ENCODE results near the gene TAL1. TPM values are rescaled to one million over a fixed set of nuclear protein-coding genes. Genes with fewer than 3 reads are reported as not detected.

The TAL1 gene
- total RNA-seq, 1 donor from 2014 or later, result not detected

- POLR2A ChIA-PET, result no interaction called here
- no peak for ATAC-seq (ENCODE audit: low read depth)
- no peak overlapping the region for H3K4me3 Mint-ChIP-seq
- peaks cover 30% of the 10 kb centered on the region for H3K27me3 Mint-ChIP-seq
- no peak for DNase-seq
- peaks cover 3% of the 10 kb centered on the region for H3K9me3 Mint-ChIP-seq
- intact Hi-C loops (cut with micrococcal nuclease), result no loop called here
- H3K36me3 Mint-ChIP-seq (ENCODE audit: low read depth), result no peaks in the 10 kb centered on the region
- CTCF ChIA-PET, result interaction anchor here (1.0 to 2.6 kb wide), 8 partner anchors 8 to 548 kb away, joined by 4 to 25 read pairs (median 6); partner anchors contain the start of gene FOXD2
- peaks cover 11% of the 10 kb centered on the region for H3K4me1 Mint-ChIP-seq
- TF ChIP-seq, protein P1, sequence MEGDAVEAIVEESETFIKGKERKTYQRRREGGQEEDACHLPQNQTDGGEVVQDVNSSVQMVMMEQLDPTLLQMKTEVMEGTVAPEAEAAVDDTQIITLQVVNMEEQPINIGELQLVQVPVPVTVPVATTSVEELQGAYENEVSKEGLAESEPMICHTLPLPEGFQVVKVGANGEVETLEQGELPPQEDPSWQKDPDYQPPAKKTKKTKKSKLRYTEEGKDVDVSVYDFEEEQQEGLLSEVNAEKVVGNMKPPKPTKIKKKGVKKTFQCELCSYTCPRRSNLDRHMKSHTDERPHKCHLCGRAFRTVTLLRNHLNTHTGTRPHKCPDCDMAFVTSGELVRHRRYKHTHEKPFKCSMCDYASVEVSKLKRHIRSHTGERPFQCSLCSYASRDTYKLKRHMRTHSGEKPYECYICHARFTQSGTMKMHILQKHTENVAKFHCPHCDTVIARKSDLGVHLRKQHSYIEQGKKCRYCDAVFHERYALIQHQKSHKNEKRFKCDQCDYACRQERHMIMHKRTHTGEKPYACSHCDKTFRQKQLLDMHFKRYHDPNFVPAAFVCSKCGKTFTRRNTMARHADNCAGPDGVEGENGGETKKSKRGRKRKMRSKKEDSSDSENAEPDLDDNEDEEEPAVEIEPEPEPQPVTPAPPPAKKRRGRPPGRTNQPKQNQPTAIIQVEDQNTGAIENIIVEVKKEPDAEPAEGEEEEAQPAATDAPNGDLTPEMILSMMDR (IDR thresholded peaks at IDR 0.05), result no peak
- H3K27ac Mint-ChIP-seq, result no peak overlapping the region
These were observed 54.0 kb downstream of the TAL1 start for GRCh38 chr1:47178020-47178419.

DNA sequence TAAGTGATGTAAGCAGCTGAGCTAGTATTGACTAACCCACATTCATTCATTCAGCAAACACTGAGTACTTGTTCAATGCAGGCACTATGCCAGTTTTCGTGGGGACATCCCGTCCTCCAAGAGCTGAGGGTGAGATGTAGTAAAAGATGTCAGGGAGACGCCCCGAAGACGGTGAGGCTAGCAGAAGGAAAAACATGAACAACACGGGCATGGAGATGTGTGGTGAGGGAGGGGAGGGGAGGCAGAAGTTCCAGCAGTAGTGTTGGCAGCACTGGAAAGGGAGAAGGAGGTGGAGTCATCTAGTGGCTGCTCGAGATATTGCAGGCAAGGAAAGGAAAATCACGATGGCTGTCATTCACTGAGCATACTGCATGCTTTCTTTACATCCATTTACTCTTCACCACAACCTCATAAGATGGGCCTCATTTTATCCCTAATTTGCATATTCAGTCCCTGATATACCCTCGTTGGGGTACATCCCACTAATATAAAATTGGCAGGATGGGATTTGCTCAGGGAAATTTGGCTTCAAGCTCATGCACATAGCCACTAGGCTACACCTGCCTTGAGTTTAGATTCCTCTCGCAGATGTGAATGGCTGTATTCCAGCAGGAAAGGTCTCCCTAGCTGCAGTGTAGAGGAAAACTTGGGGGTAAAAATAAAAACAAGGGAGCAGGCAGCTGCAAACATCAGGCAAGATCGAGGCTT is 56.6 kb downstream of the TAL1 start:
- no peak overlapping the region for H3K27ac Mint-ChIP-seq
- no peak for DNase-seq
- H3K27me3 Mint-ChIP-seq, result peaks cover 28% of the 10 kb centered on the region
- ChIA-PET CTCF (interaction anchor here (1.3 to 2.6 kb wide), 3 partner anchors 262 to 730 kb away, joined by 3 to 8 read pairs (median 4); partner anchors contain the start of gene FOXD2), POLR2A (no interaction called here)
- H3K4me3 Mint-ChIP-seq, result no peak overlapping the region
- H3K9me3 Mint-ChIP-seq, result peaks cover 6% of the 10 kb centered on the region
- intact Hi-C loops (cut with micrococcal nuclease), result no loop called here
- H3K4me1 Mint-ChIP-seq, result peaks cover 11% of the 10 kb centered on the region
- peak; percentile 42 for ATAC-seq (ENCODE audit: low read depth)
- TF ChIP-seq, protein P1 (IDR thresholded peaks at IDR 0.05), result peak; percentile 91
- no peaks in the 10 kb centered on the region for H3K36me3 Mint-ChIP-seq (ENCODE audit: low read depth)

- Mint-ChIP-seq H3K4me1 (peaks cover 11% of the 10 kb centered on the region), H3K36me3 (ENCODE audit: low read depth) (no peaks in the 10 kb centered on the region), H3K4me3 (no peak overlapping the region), H3K27ac (no peak overlapping the region), H3K27me3 (peaks cover 23% of the 10 kb centered on the region), H3K9me3 (peaks cover 6% of the 10 kb centered on the region)
- intact Hi-C loops (cut with micrococcal nuclease), result no loop called here
- ChIA-PET CTCF (interaction anchor here (1.4 to 2.6 kb wide), 2 partner anchors 552 to 729 kb away, joined by 3 to 8 read pairs; no protein-coding TSS in a partner anchor), POLR2A (no interaction called here)
- TF ChIP-seq, protein P1 (IDR thresholded peaks at IDR 0.05), result no peak
- DNase-seq (no peak), ATAC-seq (ENCODE audit: low read depth) (no peak)
These were observed 57.4 kb downstream of the TAL1 start for GRCh38 chr1:47174656-47175020.

GRCh38 chr1:47172782-47173181 is 59.2 kb downstream of the TAL1 start:
- H3K27me3 Mint-ChIP-seq, result peaks cover 17% of the 10 kb centered on the region
- intact Hi-C loops (cut with micrococcal nuclease), result no loop called here
- POLR2A ChIA-PET, result no interaction called here

More at GRCh38 chr1:47172782-47173181, 59.2 kb downstream of the TAL1 start:
- TF ChIP-seq, protein P1 (IDR thresholded peaks at IDR 0.05), result no peak
- Mint-ChIP-seq H3K4me3 (no peak overlapping the region), H3K36me3 (ENCODE audit: low read depth) (no peaks in the 10 kb centered on the region), H3K27ac (no peak overlapping the region), H3K4me1 (peaks cover 3% of the 10 kb centered on the region), H3K9me3 (peaks cover 6% of the 10 kb centered on the region)
- DNase-seq (no peak), ATAC-seq (ENCODE audit: low read depth) (no peak)
- CTCF ChIA-PET, result no interaction called here

Other genes with a start within 250 kb of the TAL1 start
- not detected in 2 replicates for gene CYP4X1, start 208.6 kb downstream of the TAL1 start, total RNA-seq
- not detected in 2 replicates for gene CYP4Z1, start 165.0 kb downstream of the TAL1 start, total RNA-seq
- gene CYP4A22, start 94.8 kb downstream of the TAL1 start, total RNA-seq, result not detected in 2 replicates
- not detected in 2 replicates for gene PDZK1IP1, start 42.2 kb downstream of the TAL1 start, total RNA-seq
- gene STIL, start 81.9 kb upstream of the TAL1 start, total RNA-seq, result 2.6 and 4.2 TPM in 2 replicates
- gene CMPK1, start 101.6 kb upstream of the TAL1 start, total RNA-seq, result 97.1 and 98.1 TPM in 2 replicates
- gene FOXE3, start 184.1 kb upstream of the TAL1 start, total RNA-seq, result not detected in 2 replicates
- 0.10 and 0.20 TPM in 2 replicates for gene FOXD2, start 205.8 kb upstream of the TAL1 start, total RNA-seq